Fibroblast of mammary gland (primary cell): ENCODE measurements around the gene PARK7.

ENCODE experiments used
- DNase-seq: peaks from one replicate; pipeline ENCODE4 v3.0.0-alpha.2; 2010; ENCODE audit warnings: low read depth
- H3K4me3 ChIP-seq: 2 replicates; pipeline ENCODE4 v1.5.1; 2011; ENCODE audit warnings: low read depth, mild to moderate bottlenecking, low read length, moderate library complexity; ENCODE audit not compliant: control insufficient read depth
- TF ChIP-seq, protein P1 (sequence below): conservative IDR thresholded peaks from 2 replicates; pipeline ENCODE4 v1.5.1; 2011; ENCODE audit warnings: low read depth, low read length, inconsistent platforms; ENCODE audit not compliant: control insufficient read depth, insufficient read depth

Gene PARK7

DNA sequence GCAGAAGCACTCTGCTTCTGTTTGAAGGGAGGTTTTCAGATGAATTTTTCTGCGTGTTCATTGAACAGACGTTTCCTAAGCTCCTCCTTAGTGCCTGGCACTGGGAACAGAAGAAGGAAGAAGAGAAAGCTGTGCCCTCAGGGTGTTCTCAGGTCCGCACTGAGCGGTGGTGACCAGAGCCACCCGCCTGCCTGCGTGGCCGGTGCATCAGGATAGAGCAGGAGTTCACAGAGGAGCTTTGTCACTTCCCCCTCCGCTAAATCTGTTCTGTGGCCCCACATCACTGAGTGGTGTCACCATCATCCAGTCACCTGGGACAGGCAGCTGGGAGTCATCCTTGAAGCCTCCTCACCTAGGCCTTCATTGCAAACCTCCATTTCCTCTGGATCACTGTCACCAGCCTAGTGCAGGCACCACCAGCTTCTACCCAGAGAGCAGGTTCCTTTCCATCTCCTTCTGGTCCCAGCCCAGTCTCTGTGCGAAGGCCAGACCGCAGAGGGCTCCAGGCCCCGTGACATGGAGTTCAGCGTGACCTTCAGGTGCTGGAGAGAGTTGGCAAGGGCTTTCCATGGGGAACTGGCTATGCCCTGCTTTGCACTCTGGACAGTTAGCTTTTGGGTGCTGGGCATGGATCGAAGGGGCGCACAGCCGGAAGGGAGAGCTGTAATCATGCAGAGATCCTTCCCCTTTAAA lies 21.7 kb downstream of the PARK7 start:
- no peak for DNase-seq
- H3K4me3 ChIP-seq: no peak overlapping the region
- TF ChIP-seq, protein P1, sequence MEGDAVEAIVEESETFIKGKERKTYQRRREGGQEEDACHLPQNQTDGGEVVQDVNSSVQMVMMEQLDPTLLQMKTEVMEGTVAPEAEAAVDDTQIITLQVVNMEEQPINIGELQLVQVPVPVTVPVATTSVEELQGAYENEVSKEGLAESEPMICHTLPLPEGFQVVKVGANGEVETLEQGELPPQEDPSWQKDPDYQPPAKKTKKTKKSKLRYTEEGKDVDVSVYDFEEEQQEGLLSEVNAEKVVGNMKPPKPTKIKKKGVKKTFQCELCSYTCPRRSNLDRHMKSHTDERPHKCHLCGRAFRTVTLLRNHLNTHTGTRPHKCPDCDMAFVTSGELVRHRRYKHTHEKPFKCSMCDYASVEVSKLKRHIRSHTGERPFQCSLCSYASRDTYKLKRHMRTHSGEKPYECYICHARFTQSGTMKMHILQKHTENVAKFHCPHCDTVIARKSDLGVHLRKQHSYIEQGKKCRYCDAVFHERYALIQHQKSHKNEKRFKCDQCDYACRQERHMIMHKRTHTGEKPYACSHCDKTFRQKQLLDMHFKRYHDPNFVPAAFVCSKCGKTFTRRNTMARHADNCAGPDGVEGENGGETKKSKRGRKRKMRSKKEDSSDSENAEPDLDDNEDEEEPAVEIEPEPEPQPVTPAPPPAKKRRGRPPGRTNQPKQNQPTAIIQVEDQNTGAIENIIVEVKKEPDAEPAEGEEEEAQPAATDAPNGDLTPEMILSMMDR: no peak

DNA sequence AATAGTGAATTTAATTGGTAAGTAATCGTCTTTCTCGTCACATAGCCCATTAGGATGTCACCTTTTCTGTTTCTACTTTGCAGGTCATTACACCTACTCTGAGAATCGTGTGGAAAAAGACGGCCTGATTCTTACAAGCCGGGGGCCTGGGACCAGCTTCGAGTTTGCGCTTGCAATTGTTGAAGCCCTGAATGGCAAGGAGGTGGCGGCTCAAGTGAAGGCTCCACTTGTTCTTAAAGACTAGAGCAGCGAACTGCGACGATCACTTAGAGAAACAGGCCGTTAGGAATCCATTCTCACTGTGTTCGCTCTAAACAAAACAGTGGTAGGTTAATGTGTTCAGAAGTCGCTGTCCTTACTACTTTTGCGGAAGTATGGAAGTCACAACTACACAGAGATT lies 23.3 kb downstream of the PARK7 start:
- no peak for DNase-seq
- no peak overlapping the region for H3K4me3 ChIP-seq
- TF ChIP-seq, protein P1: no peak

DNA sequence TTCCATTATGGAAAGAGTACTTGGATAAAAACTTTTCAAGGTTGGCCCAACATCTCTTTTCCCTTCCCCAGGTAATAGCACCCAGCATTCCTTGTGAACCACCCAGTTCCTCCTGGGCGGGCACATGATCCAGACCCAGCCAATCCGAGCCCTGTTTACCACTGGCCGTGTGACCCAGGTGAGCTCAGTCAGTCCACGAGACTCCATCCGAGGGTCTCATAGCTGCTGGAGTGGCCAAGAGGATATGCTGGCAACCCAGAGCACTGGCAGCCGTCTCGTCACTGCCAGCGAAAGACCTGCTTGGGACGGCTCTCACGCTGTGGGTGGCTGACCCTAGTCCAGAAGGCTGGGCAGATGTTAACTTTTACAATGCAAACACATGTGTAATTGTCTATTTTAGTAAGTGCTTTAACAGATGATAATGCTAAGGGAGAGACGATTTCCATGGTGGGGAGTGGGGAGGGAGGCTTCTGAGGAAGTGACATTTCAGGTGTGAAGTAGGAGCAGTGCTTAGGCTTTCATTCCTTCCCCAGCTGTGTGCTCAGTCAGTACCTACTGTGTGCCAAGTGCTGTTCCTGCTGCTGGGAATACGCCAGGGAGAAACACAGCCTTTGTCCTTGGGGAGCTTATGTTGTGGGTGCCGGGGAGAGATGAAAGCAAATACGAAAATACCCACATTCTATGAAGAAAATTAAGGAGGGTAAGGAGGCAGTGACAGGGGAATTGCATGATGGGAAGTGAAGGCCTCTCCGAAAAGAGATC lies 24.5 kb downstream of the PARK7 start:
- H3K4me3 ChIP-seq: no peak overlapping the region
- TF ChIP-seq, protein P1: no peak
- no peak for DNase-seq

DNA sequence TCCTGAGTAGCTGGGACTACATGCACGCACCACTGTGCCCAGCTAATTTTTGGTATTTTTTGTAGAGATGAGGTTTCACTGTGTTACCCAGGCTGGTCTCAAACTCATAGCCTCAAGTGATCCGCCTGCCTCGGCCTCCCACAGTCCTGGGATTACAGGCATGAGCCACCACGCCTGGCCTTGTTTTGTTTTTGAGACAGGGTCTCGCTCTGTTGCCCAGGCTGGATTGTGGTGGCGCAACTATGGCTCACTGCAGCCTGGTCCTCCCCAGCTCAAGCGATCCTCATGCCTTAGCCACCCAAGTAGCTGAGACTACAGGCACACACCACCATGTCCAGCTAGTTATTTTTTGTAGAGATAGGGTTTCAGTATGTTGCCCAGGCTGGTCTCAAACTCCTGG lies 26.0 kb downstream of the PARK7 start:
- no peak for DNase-seq
- no peak overlapping the region for H3K4me3 ChIP-seq
- TF ChIP-seq, protein P1: no peak

- no peak for DNase-seq
- no peak overlapping the region for H3K4me3 ChIP-seq
- TF ChIP-seq, protein P1: no peak
Measured at GRCh38 chr1:7988576-7988975, 27.1 kb downstream of the PARK7 start.

DNA sequence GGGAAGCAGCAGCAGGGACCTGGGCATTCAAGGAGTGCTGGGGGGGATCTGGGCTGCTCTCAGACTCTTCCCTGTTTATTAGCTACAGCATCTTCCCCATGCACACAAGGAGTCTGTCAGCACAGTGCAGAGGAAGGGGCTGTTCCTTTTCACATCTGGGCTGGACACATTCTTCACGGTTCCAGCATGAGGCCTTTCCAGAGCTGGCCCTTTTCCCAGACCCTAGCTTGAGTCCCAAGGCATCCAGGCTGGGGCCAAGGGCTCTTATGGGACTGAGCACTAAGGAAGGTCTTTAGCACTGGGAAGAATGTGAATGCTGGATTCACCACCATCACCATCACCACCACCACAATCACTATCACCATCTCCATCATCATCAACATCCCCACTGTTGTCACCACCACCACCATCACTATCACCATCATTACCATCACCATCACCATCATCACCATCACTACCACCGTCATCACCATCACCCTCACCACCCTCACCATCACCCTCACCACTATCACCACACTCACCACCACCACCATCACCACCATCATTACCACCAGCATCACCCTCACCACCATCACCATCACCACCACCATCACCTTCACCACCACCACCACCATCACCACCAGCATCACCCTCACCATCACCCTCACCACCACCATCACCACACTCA lies 28.4 kb downstream of the PARK7 start:
- TF ChIP-seq, protein P1: no peak
- H3K4me3 ChIP-seq: no peak overlapping the region
- no peak for DNase-seq
